GM10248 (cell line): ENCODE data around the gene ISG15.
"Not testable (repeated sequence)": the region's sequence is repeated elsewhere in the genome, so short reads cannot be mapped to it uniquely, and the experiment has no call there.

ENCODE experiments used
- CTCF ChIA-PET: fragments of 300-600 bp; sonication (Branson Sonifier 250); formaldehyde crosslinking; extraction: SDS; loops from one replicate; lab custom pipeline; 2021; ENCODE audit warnings: antibody characterized with exemption; lab: Yijun Ruan, JAX
- POLR2A ChIA-PET: fragments of 350-650 bp; sonication (Branson Sonifier 250); formaldehyde crosslinking; extraction: SDS; loops from one replicate; lab custom pipeline; 2020; ENCODE audit warnings: antibody characterized with exemption; lab: Yijun Ruan, JAX
- DNase-seq: peaks from one replicate; pipeline ENCODE4 v3.0.0; 2012; ENCODE audit errors: extremely low spot score
- CTCF ChIP-seq: IDR thresholded peaks from 2 replicates; pipeline ENCODE4 v1.5.1; 2012; ENCODE audit warnings: mild to moderate bottlenecking, low read depth; ENCODE audit errors: extremely low read depth, missing control alignments, control extremely low read depth

Gene ISG15

DNA sequence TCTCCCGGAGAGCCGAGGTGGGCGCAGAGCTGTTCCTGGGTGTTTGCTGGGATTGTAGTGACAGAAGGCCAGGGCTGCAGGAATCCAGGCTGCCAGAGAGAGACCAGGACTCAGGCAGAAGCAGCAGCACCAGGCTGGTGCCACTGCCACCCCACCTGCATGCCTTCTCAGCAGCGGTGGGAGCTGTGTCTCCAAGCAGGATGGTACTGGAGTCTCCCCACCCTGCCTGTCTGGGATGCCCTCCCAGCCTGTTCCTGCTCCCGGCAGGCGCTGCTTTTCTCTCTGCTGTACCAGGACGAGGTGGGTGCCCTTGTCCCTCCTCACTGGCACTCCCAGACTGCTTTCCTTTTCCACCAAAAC lies 8.9 kb upstream of the ISG15 start:
- DNase-seq, result no peak
- CTCF ChIA-PET, result interaction anchor here (1.5 to 5.6 kb wide), 4 partner anchors 10 to 55 kb away, joined by 4 to 54 read pairs (median 8); no protein-coding TSS in a partner anchor
- no peak for TF ChIP-seq CTCF
- POLR2A ChIA-PET, result no interaction called here

GRCh38 chr1:1004780-1005697 lies 8.3 kb upstream of the ISG15 start:
- POLR2A ChIA-PET, result no interaction called here
- TF ChIP-seq CTCF, result no peak
- no peak for DNase-seq
- CTCF ChIA-PET, result interaction anchor here (1.5 to 5.6 kb wide), 5 partner anchors 9 to 58 kb away, joined by 4 to 54 read pairs (median 6); no protein-coding TSS in a partner anchor

DNA sequence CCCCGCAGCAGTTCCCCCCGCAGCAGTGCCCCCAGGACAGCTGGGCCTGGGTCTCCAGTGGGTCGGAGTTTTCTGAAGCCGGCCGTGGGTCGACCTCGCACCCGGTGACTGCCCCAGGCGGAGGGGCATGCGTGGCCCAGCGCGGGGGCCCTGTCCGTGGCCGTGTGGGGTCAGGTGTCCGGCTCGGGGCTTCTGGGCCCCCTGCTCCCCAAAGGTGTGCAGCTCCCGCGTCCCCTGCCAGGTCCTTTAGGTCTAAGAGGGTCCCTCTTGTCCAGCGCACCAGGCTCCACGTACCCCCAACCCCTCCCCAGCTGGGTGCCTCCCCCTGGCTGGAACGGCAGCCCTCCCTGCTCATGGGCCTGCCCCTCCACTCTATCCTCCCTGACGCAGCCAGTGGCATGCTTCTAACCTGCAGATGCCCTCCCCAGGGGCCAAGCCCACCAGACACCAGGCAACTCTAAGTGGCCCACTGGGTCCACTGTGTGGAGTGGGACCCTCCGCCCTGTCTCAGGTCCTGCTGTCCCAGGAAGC lies 7.5 kb upstream of the ISG15 start:
- POLR2A ChIA-PET, result no interaction called here
- CTCF ChIA-PET, result interaction anchor here (1.6 to 5.6 kb wide), 3 partner anchors 12 to 57 kb away, joined by 4 to 54 read pairs (median 6); no protein-coding TSS in a partner anchor
- DNase-seq, result no peak
- TF ChIP-seq CTCF, result no peak

- POLR2A ChIA-PET, result no interaction called here
- DNase-seq, result no peak
- CTCF ChIA-PET, result interaction anchor here (1.2 to 2.5 kb wide), 3 partner anchors 13 to 56 kb away, joined by 4 to 7 read pairs (median 6); no protein-coding TSS in a partner anchor
These were observed 6.8 kb upstream of the ISG15 start for GRCh38 chr1:1006305-1007159.

DNA sequence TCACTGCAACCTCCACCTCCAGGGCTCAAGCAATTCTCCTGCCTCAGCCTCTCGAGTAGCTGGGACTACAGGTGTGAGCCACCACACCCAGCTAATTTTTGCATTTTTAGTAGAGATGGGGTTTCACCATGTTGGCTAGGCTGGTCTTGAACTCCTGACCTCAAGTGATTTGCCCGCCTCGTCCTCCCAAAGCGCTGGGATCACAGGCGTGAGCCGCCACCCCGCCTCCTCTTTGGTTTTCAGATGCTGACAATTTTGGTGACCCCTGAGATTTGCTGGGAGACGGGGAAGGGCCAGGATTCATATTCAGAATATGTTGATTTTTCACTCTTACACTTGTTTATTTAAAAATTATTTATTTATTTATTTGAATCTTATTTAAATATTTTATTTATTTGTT lies 3.2 kb upstream of the ISG15 start:
- DNase-seq, POLR2A ChIA-PET: not testable (repeated sequence)
- CTCF ChIA-PET, result interaction anchor here (0.6 to 1.4 kb wide), 3 partner anchors 8 to 26 kb away, joined by 3 to 8 read pairs (median 3); no protein-coding TSS in a partner anchor

More at GRCh38 chr1:1006305-1007159, 6.8 kb upstream of the ISG15 start:
- no peak for TF ChIP-seq CTCF

GRCh38 chr1:1011396-1011949 lies 1.8 kb upstream of the ISG15 start:
- ChIA-PET POLR2A (no interaction called here), CTCF (interaction anchor here (1.4 kb wide), 1 partner anchor 9 kb away, joined by 8 read pairs; no protein-coding TSS in a partner anchor)
- DNase-seq, result no peak
- TF ChIP-seq CTCF, result no peak

DNA sequence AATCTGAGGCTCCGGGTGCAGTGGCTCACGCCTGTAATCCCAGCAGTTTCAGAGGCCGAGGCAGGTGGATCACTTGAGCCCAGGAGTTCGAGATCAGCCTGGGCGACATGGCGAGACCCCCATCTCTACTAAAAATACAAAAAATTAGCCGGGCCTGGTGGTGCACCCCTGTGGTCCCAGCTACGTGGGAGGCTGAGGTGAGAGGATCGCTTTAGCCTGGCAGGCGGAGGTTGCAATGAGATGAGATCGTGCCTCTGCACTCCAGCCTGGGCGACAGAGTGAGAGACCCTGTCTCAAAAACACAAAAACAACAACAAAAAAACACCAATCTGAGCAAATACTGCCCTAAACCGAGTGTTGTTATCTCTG lies 577 bp upstream of the ISG15 start:
- POLR2A ChIA-PET, DNase-seq: not testable (repeated sequence)
- CTCF ChIA-PET, result interaction anchor here (1.0 to 3.1 kb wide), 3 partner anchors 11 to 31 kb away, joined by 3 to 22 read pairs (median 7); partner anchors contain the start of gene PERM1
